BJ (cell line): Measurements from ENCODE around the gene SHC2. TPM values are rescaled to one million over a fixed set of nuclear protein-coding genes. Genes with fewer than 3 reads are reported as not detected.
"Not testable (repeated sequence)": the region's sequence is repeated elsewhere in the genome, so short reads cannot be mapped to it uniquely, and the experiment has no call there.

Experiments
- CTCF ChIA-PET: fragments of 350-600 bp; formaldehyde crosslinking; extraction: SDS; loops from one replicate; lab custom pipeline; 2021; ENCODE audit warnings: antibody characterized with exemption, inconsistent platforms; lab: Yijun Ruan, JAX
- POLR2A ChIA-PET: fragments of 300-600 bp; sonication (Branson Sonifier 250); formaldehyde crosslinking; extraction: SDS; loops from one replicate; lab custom pipeline; 2021; ENCODE audit warnings: antibody characterized with exemption; lab: Charles Lee
- DNase-seq: peaks from one replicate; pipeline ENCODE4 v3.0.0-alpha.2; 2011; ENCODE audit warnings: low read depth
- H3K27me3 ChIP-seq: 2 replicates; pipeline ENCODE4 v1.6.0; 2011; ENCODE audit warnings: low read length; ENCODE audit not compliant: control insufficient read depth, insufficient read depth
- H3K36me3 ChIP-seq: 2 replicates; pipeline ENCODE4 v1.5.1; 2011; ENCODE audit warnings: low read length; ENCODE audit not compliant: control insufficient read depth, insufficient read depth
- H3K4me3 ChIP-seq: 2 replicates; pipeline ENCODE4 v1.5.1; 2011; ENCODE audit warnings: low read depth, mild to moderate bottlenecking, control low read depth, low read length
- CTCF ChIP-seq: IDR thresholded peaks from 2 replicates; pipeline ENCODE4 v1.5.1; 2011; ENCODE audit warnings: low read depth, mild to moderate bottlenecking, control low read depth, inconsistent platforms, low read length, moderate library complexity; ENCODE audit not compliant: insufficient read depth
- polyA plus RNA-seq: library from polyadenylated mRNA; depleted of rRNA; stranded (reverse); fragments of >200 nt; gene quantifications from 2 replicates; pipeline ENCODE4 v1.2.3, GENCODE V29; 2011

SHC2 gene
- polyA plus RNA-seq, 1 experiment: 3.4 TPM

- Histone ChIP-seq H3K36me3 (no peaks in the 10 kb centered on the region), H3K4me3 (no peak overlapping the region), H3K27me3 (no peaks in the 10 kb centered on the region)
- ChIA-PET CTCF (no interaction called here), POLR2A (no interaction called here)
- DNase-seq: no peak
- no peak for TF ChIP-seq CTCF
Observed at GRCh38 chr19:397321-397720, 63.5 kb downstream of the SHC2 start.

- no peak for TF ChIP-seq CTCF
- ChIA-PET CTCF (no interaction called here), POLR2A (no interaction called here)
Observed at GRCh38 chr19:395467-395866, 65.4 kb downstream of the SHC2 start.

GRCh38 chr19:394857-395256, 66.0 kb downstream of the SHC2 start:
- H3K27me3 ChIP-seq, CTCF ChIA-PET, POLR2A ChIA-PET: not testable (repeated sequence)

More at GRCh38 chr19:395467-395866, 65.4 kb downstream of the SHC2 start:
- Histone ChIP-seq H3K27me3 (no peaks in the 10 kb centered on the region), H3K4me3 (no peak overlapping the region), H3K36me3 (no peaks in the 10 kb centered on the region)
- DNase-seq: no peak

GRCh38 chr19:393560-393959, 67.3 kb downstream of the SHC2 start:
- POLR2A ChIA-PET, H3K27me3 ChIP-seq, H3K4me3 ChIP-seq, CTCF ChIA-PET, H3K36me3 ChIP-seq, DNase-seq: not testable (repeated sequence)

More at GRCh38 chr19:394857-395256, 66.0 kb downstream of the SHC2 start:
- not testable (repeated sequence) for DNase-seq, H3K4me3 ChIP-seq, H3K36me3 ChIP-seq

GRCh38 chr19:392375-392970, 68.4 kb downstream of the SHC2 start:
- H3K27me3 ChIP-seq: no peaks in the 10 kb centered on the region
- ChIA-PET POLR2A (no interaction called here), CTCF (no interaction called here)
- no peak for TF ChIP-seq CTCF
- no peaks in the 10 kb centered on the region for H3K36me3 ChIP-seq
- H3K4me3 ChIP-seq: no peak overlapping the region
- no peak for DNase-seq

GRCh38 chr19:391726-392374, 69.0 kb downstream of the SHC2 start:
- TF ChIP-seq CTCF: no peak
- no peak for DNase-seq
- POLR2A ChIA-PET: no interaction called here
- H3K36me3 ChIP-seq: no peaks in the 10 kb centered on the region
- no peaks in the 10 kb centered on the region for H3K27me3 ChIP-seq
- H3K4me3 ChIP-seq: no peak overlapping the region
- CTCF ChIA-PET: no interaction called here
